HFF-Myc (cell line): ENCODE results near the gene NDUFB4.

Source experiments
- DNase-seq: peaks from one replicate; pipeline ENCODE4 v3.0.0-alpha.2; 2011; ENCODE audit warnings: low read depth; ENCODE audit errors: extremely low read depth
- H3K4me3 ChIP-seq: replicated peaks from 2 replicates; pipeline ENCODE4 v1.5.1; 2011; ENCODE audit warnings: low read depth, mild to moderate bottlenecking, control low read depth, low read length
- TF ChIP-seq, protein P1 (sequence below): IDR thresholded peaks from 2 replicates; pipeline ENCODE4 v1.5.1; 2012; ENCODE audit warnings: mild to moderate bottlenecking, low read depth, low read length, control low read depth; ENCODE audit errors: missing control alignments

NDUFB4 gene

GRCh38 chr3:120572027-120572426 is 24.1 kb upstream of the NDUFB4 start:
- H3K4me3 ChIP-seq: no peak overlapping the region
- no peak for DNase-seq
- TF ChIP-seq, protein P1, sequence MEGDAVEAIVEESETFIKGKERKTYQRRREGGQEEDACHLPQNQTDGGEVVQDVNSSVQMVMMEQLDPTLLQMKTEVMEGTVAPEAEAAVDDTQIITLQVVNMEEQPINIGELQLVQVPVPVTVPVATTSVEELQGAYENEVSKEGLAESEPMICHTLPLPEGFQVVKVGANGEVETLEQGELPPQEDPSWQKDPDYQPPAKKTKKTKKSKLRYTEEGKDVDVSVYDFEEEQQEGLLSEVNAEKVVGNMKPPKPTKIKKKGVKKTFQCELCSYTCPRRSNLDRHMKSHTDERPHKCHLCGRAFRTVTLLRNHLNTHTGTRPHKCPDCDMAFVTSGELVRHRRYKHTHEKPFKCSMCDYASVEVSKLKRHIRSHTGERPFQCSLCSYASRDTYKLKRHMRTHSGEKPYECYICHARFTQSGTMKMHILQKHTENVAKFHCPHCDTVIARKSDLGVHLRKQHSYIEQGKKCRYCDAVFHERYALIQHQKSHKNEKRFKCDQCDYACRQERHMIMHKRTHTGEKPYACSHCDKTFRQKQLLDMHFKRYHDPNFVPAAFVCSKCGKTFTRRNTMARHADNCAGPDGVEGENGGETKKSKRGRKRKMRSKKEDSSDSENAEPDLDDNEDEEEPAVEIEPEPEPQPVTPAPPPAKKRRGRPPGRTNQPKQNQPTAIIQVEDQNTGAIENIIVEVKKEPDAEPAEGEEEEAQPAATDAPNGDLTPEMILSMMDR: no peak

GRCh38 chr3:120587332-120587975 is 8.7 kb upstream of the NDUFB4 start:
- no peak overlapping the region for H3K4me3 ChIP-seq
- no peak for DNase-seq
- TF ChIP-seq, protein P1: no peak

GRCh38 chr3:120595788-120596115 is 384 bp upstream of the NDUFB4 start:
- DNase-seq: no peak
- peak overlapping the region; percentile 90 for H3K4me3 ChIP-seq
- TF ChIP-seq, protein P1: no peak

GRCh38 chr3:120596853-120597223 is 702 bp downstream of the NDUFB4 start:
- TF ChIP-seq, protein P1: no peak
- no peak for DNase-seq
- peak overlapping the region; percentile 90 for H3K4me3 ChIP-seq

DNA sequence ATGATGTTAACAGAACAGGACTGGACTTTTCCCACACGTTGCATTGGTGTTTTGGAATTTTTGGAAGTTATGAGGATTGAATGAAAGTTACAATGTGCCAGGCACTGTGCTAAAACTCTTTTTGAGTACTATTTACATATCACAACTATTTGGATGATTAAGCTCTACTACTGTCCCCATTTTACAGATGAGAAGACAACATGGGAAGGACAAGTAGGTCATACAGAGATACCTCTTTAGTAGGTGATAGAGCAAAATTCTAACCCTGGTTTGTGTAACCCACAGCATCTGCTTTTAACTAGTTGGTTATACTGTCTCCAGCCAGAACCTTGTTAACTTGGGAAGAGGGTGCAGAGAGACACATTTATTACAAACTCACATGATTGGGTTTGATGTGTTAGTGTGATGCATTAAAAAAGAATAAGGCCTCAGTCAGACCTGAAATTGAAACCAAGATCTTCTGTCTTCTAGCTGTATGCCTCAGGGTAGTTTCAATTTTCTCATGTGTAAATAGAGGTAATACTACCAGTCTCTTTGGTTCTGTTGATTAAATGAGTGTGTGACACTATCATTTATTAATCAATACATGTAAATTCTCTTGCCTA is 1.4 kb downstream of the NDUFB4 start:
- H3K4me3 ChIP-seq: peak overlapping the region; percentile 90
- no peak for DNase-seq
- TF ChIP-seq, protein P1: no peak

GRCh38 chr3:120599211-120599610 is 3.1 kb downstream of the NDUFB4 start:
- TF ChIP-seq, protein P1: no peak
- no peak overlapping the region for H3K4me3 ChIP-seq
- no peak for DNase-seq

GRCh38 chr3:120601554-120601953 is 5.4 kb downstream of the NDUFB4 start:
- DNase-seq: no peak

More at GRCh38 chr3:120601554-120601953, 5.4 kb downstream of the NDUFB4 start:
- TF ChIP-seq, protein P1: no peak
- no peak overlapping the region for H3K4me3 ChIP-seq
